NK-92 (cell line): ENCODE data around the gene CDH13.

Experiments
- DNase-seq: peaks from one replicate; lab custom pipeline; 2025; ENCODE audit not compliant: unreplicated experiment; lab: John Stamatoyannopoulos, UW

CDH13 gene

GRCh38 chr16:83520596-83520995 lies 893.8 kb downstream of the CDH13 start:
- no peak for DNase-seq

- no peak for DNase-seq
These were observed 903.5 kb downstream of the CDH13 start for GRCh38 chr16:83530293-83530692.

GRCh38 chr16:83532634-83533033 lies 905.9 kb downstream of the CDH13 start:
- DNase-seq = no peak

- no peak for DNase-seq
These were observed 906.4 kb downstream of the CDH13 start for GRCh38 chr16:83533193-83533592.

- DNase-seq = no peak
These were observed 911.9 kb downstream of the CDH13 start for GRCh38 chr16:83538707-83539106.

GRCh38 chr16:83539736-83540490 lies 913.1 kb downstream of the CDH13 start:
- DNase-seq = no peak

GRCh38 chr16:83541231-83541630 lies 914.5 kb downstream of the CDH13 start:
- no peak for DNase-seq

GRCh38 chr16:83542491-83542890 lies 915.7 kb downstream of the CDH13 start:
- no peak for DNase-seq

- no peak for DNase-seq
These were observed 922.8 kb downstream of the CDH13 start for GRCh38 chr16:83549316-83550182.

- no peak for DNase-seq
These were observed 923.4 kb downstream of the CDH13 start for GRCh38 chr16:83550183-83550569.

- DNase-seq = no peak
These were observed 925.5 kb downstream of the CDH13 start for GRCh38 chr16:83552228-83552627.

GRCh38 chr16:83552930-83553329 lies 926.2 kb downstream of the CDH13 start:
- DNase-seq = no peak

GRCh38 chr16:83554096-83554495 lies 927.3 kb downstream of the CDH13 start:
- DNase-seq = no peak

GRCh38 chr16:83554540-83554939 lies 927.8 kb downstream of the CDH13 start:
- DNase-seq = no peak

GRCh38 chr16:83561876-83562275 lies 935.1 kb downstream of the CDH13 start:
- no peak for DNase-seq

GRCh38 chr16:83568345-83568744 lies 941.6 kb downstream of the CDH13 start:
- DNase-seq = no peak

GRCh38 chr16:83574388-83574787 lies 947.6 kb downstream of the CDH13 start:
- no peak for DNase-seq

- DNase-seq = no peak
These were observed 950.4 kb downstream of the CDH13 start for GRCh38 chr16:83577078-83577745.

GRCh38 chr16:83578171-83578570 lies 951.4 kb downstream of the CDH13 start:
- no peak for DNase-seq

GRCh38 chr16:83579027-83579426 lies 952.3 kb downstream of the CDH13 start:
- no peak for DNase-seq

GRCh38 chr16:83579436-83579835 lies 952.7 kb downstream of the CDH13 start:
- DNase-seq = no peak

- no peak for DNase-seq
These were observed 954.3 kb downstream of the CDH13 start for GRCh38 chr16:83581082-83581481.
